Stimulated activated CD4-positive, alpha-beta T cell treated with anti-CD3 and anti-CD28 coated beads, TNF-alpha, amount 100 ng/mL, for 1 hour (primary cell): Measurements from ENCODE around the gene CDYL.

Experiments used
- DNase-seq, 3 donors: peaks; one replicate each; pipeline ENCODE4 v3.0.0-alpha.2; 2020; ENCODE audit warnings: low read depth in 3 of 3, low spot score in 1 of 3

Gene CDYL

GRCh38 chr6:4931530-4932227 lies 155.5 kb downstream of the CDYL start:
- DNase-seq, result no peak

DNA sequence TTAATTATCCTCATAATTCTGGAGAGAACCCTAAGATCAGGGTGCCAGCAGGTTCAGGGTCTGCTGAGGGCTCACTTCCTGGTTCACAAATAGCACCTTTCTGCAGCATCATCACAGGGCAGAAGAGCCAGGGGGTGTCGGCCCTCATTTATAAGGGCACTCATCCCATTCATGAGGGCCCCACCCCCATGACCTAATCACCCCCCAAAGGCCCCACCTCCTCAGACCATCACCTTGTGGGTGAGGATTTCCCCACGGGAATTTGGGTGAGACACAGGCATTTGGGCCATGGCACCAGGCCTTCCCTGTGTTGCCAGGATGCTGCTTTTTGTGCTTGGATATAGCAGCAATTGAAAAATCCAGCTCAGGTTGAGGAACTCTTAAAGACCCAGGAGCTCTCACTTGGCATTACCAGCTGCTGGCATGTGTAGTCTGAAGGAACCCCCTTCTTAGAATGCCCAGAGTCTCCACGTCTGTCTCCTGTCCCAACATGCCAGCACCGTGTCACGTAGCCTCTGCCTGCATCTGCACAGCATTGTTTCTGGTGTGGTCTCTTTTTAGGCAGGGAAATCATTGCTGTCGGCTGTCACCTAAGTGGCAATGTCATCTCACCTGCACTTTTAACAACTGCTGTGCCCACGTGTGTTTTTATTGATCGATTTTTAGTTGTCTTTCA lies 156.2 kb downstream of the CDYL start:
- DNase-seq, result no peak

GRCh38 chr6:4935486-4935885 lies 159.3 kb downstream of the CDYL start:
- DNase-seq, result no peak

DNA sequence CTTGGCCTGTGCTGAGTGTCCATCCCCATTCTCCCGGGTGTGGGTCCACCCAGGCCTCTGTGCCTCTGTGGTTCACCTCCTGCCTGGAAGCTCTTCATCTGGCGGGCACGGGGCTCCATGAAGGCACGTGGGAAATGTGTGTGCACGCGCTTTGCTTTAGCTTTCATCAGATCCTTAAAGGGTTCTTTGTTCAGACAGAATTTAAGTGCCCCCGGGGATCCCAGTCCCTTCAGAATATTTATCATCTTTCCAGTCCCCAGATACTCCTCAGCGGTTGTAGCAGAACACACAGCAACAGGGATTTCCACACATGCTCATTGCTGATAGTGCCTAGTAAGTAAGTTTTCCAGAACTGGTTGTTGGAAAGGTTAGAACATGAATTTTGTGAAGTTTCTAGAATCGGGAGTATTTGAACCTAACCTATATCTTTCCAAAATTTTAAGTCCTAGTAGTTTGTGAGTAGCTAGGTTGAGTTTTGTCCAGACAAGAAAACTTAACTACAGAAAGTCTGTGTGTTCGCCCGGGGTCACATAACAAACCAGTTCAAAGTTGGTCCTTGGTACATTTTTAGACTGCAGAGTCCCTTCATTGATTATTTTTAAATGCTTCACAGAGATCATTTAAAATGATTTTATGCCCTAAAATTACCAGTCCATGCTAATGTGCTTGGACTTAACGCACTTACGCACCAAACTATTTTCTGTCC lies 159.9 kb downstream of the CDYL start:
- no peak for DNase-seq

- DNase-seq, result no peak
Observed at GRCh38 chr6:4936681-4937041, 160.5 kb downstream of the CDYL start.

GRCh38 chr6:4937414-4937813 lies 161.2 kb downstream of the CDYL start:
- no peak for DNase-seq

- no peak for DNase-seq
Observed at GRCh38 chr6:4939241-4939640, 163.0 kb downstream of the CDYL start.

- DNase-seq, result no peak
Observed at GRCh38 chr6:4940416-4940815, 164.2 kb downstream of the CDYL start.

GRCh38 chr6:4941782-4942672 lies 165.8 kb downstream of the CDYL start:
- peak in 1 of 3 donors; percentile 5 for DNase-seq

DNA sequence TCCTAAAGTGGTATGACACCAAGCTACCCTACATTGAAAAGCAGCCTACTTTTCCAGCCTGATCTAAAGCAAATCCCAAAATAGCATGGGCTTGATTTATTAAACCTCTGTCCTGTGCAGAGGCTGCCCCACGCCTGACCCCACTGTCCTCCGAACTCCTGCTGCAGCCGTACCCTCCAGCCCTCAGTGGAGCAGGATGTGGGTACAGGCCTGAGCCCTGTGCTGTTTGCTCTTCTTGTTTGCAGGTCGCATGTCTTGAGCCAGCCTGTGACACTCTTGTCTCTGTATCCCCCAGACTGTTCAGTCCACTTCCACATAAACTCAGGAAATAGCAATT lies 166.4 kb downstream of the CDYL start:
- no peak for DNase-seq

GRCh38 chr6:4943716-4944115 lies 167.5 kb downstream of the CDYL start:
- no peak for DNase-seq

GRCh38 chr6:4944325-4944724 lies 168.1 kb downstream of the CDYL start:
- no peak for DNase-seq

DNA sequence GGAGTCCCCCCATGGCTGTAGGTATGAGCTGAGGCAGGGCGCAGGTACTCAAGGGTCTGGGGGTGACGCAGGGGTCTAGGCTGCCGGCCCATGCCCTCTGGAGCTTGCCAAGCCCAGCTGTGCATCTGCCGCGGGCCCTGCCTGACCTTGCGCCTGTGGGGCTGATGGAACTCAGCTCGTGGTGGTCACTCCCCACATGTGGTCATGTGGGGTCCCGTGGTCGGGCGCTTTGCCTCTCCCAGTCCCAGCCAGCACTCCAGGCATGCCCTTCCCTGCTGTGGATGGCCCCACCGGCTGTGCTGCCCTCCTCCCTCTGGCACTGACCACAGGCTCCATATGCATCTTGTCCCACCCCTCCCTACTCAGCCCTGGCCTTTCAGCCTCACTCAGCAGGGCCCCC lies 170.3 kb downstream of the CDYL start:
- no peak for DNase-seq

- no peak for DNase-seq
Observed at GRCh38 chr6:4947716-4948115, 171.5 kb downstream of the CDYL start.

GRCh38 chr6:4948781-4949450 lies 172.7 kb downstream of the CDYL start:
- no peak for DNase-seq

GRCh38 chr6:4950076-4950475 lies 173.9 kb downstream of the CDYL start:
- DNase-seq, result no peak

DNA sequence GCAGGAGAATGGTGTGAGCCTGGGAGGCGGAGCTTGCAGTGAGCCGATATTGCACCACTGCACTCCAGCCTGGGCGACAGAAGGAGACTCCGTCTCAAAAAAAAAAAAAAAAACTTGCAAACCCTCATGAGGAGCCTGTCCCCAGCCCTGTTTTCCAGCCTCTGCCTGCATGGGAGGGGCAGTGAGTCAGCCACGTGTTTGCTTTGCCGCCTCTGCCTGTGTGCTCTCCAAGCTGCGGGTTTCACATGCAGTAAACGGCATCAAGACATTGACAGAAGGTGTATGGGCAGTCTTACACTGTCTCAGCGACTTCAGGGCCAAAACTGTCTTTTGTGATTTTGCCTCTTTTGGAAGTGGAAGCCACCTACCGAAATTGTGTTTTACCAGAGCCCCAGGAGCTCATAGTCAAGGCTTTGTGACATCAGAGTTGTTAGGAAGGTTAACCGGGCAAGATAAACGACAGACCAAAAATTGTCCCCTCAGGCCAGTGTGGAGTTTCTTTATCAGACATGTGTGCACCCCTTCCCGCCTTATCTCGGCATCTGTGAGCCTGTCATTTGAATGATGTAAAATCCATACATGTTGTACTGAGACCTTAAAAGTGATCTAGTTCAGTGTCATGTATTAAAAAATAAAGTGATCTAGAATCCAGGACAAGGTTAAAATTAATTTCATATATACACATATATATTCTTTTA lies 174.8 kb downstream of the CDYL start:
- DNase-seq, result no peak

GRCh38 chr6:4953440-4953839 lies 177.2 kb downstream of the CDYL start:
- no peak for DNase-seq

DNA sequence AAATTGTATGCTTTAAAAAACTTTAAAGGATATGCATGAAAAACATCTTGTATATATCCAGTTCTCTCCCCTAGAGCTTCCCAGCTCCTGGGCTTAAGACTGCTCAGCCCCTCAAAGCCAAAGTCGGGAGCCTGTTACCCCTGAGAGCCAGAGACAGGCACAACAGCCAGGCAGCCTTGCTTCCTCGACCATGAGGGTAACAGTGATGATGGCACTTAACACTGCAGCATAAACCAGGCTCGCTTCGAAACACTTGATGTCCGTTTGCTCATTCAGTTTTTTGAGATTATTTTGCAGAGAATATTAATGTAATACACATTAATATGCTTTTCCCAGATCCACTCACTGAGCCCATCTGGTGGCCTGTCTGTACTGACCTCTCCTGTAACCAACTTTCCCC lies 180.4 kb downstream of the CDYL start:
- no peak for DNase-seq

DNA sequence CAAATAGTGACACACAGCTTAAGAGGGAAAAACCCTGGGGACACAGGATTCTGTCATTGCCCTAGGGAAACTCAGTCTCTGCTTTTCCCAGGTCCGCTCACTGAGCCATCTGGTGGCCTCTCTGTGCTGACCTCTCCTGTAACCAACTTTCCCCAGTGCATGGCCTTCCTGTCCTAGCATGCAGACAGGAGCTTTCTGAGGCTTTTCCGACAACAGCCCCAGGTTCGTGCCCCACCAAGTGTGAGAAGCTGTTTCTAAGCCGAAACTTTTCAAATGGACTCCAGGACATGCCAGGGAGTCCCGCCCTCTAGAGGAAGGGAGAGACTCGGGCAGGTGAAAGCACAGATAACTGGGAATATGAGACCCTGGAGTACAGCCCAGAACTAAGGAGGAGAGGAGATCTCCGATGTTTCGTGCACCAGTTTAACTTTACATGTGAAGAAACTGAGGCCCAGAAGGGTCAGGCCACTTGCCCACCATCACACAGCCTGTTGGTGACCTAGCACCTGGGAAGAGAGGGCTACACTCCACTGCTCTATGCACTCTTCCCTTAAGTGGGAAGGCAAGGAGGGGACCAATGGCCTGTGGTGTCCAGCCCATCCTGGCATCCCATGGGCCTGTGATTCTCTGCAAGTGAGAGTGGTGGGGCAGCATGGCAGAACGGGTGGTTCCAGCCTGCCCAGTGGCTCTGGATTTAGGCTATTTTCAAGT lies 181.5 kb downstream of the CDYL start:
- no peak for DNase-seq
